ENCODE results near the gene SPN. TPM values are rescaled to one million over a fixed set of nuclear protein-coding genes. Genes with fewer than 3 reads are reported as not detected.
"Not testable (repeated sequence)": the region's sequence is repeated elsewhere in the genome, so short reads cannot be mapped to it uniquely, and the experiment has no call there.

SPN gene
- total and polyA plus RNA-seq, 9 of the 15 experiments (the other 6 are each of a cell fraction or from before 2014, with no cell fraction given): 24.3 to 225 (median 79.4) TPM

- H3K27me3 ChIP-seq (ENCODE audit: control insufficient read depth in 2 of 2, insufficient read depth in 2 of 2, low read length in 2 of 2); in situ Hi-C loops (cut with MboI); H3K79me2 ChIP-seq (ENCODE audit: control insufficient read depth, insufficient read depth, low read length); H3K36me3 ChIP-seq (ENCODE audit: control insufficient read depth, insufficient read depth, low read length); intact Hi-C loops (cut with micrococcal nuclease); H3K9ac ChIP-seq (ENCODE audit: insufficient read depth in 1 of 2, low read depth in 2 of 2, low read length in 2 of 2); CTCF ChIA-PET (ENCODE audit: low intra/inter-chr PET ratio); H3K9me1 ChIP-seq (ENCODE audit: control insufficient read depth, insufficient read depth, low read length); H3K4me2 ChIP-seq (ENCODE audit: insufficient read depth, low read length); H3K27ac ChIP-seq (ENCODE audit: extremely low read depth, low read depth, low read length); H3K9me3 ChIP-seq (replicated peaks; ENCODE audit: control insufficient read depth, insufficient read depth, low read depth, low read length); H4K20me1 ChIP-seq (replicated peaks; ENCODE audit: control insufficient read depth, insufficient read depth, low read length); DNase-seq (ENCODE audit: extremely low read depth in 1 of 4, low spot score in 3 of 4); H3K4me1 ChIP-seq (replicated peaks in 1 of 2; ENCODE audit: control insufficient read depth in 2 of 2, insufficient read depth in 2 of 2, low read length in 2 of 2); POLR2A ChIA-PET; H3K4me3 ChIP-seq; H2AFZ ChIP-seq (ENCODE audit: low read depth, low read length); BruUV-seq (replicated peaks): not testable (repeated sequence)
- 0 out of 4 replicates have a peak, but pooled peaks of 1 of the 2 experiments have one; percentile 15 for TF ChIP-seq NRF1 (conservative IDR thresholded peaks at IDR 0.05 in 1 of 2, IDR thresholded peaks at IDR 0.05 in 1 of 2)
- ATAC-seq: peak; percentile 94
- no CpG with 5 or more reads among the region's 5 CpGs for WGBS (ENCODE audit: insufficient coverage, low coverage, missing lambda C conversion rate)
- FAIRE-seq: peak; percentile 55
Observed at GRCh38 chr16:29636368-29636767, 26.7 kb upstream of the SPN start.

GRCh38 chr16:29638751-29639150 lies 24.3 kb upstream of the SPN start:
- FAIRE-seq; BruUV-seq (replicated peaks); in situ Hi-C loops (cut with MboI): not testable (repeated sequence)

More at GRCh38 chr16:29638751-29639150, 24.3 kb upstream of the SPN start:
- POLR2A ChIA-PET; H3K9me3 ChIP-seq (replicated peaks; ENCODE audit: control insufficient read depth, insufficient read depth, low read depth, low read length); DNase-seq (ENCODE audit: extremely low read depth in 1 of 4, low spot score in 3 of 4); H3K27me3 ChIP-seq (ENCODE audit: control insufficient read depth in 2 of 2, insufficient read depth in 2 of 2, low read length in 2 of 2); H3K36me3 ChIP-seq (ENCODE audit: control insufficient read depth, insufficient read depth, low read length); H3K27ac ChIP-seq (ENCODE audit: extremely low read depth, low read depth, low read length); H3K4me2 ChIP-seq (ENCODE audit: insufficient read depth, low read length); intact Hi-C loops (cut with micrococcal nuclease); H3K9me1 ChIP-seq (ENCODE audit: control insufficient read depth, insufficient read depth, low read length); H3K9ac ChIP-seq (ENCODE audit: insufficient read depth in 1 of 2, low read depth in 2 of 2, low read length in 2 of 2); H3K79me2 ChIP-seq (ENCODE audit: control insufficient read depth, insufficient read depth, low read length); H3K4me3 ChIP-seq; H2AFZ ChIP-seq (ENCODE audit: low read depth, low read length); H4K20me1 ChIP-seq (replicated peaks; ENCODE audit: control insufficient read depth, insufficient read depth, low read length); CTCF ChIA-PET (ENCODE audit: low intra/inter-chr PET ratio); ATAC-seq; TF ChIP-seq ATF3 (CRISPR knock-in tag; conservative IDR thresholded peaks at IDR 0.05); CEBPG (tag; conservative IDR thresholded peaks at IDR 0.05 in 1 of 2, IDR thresholded peaks at IDR 0.05 in 1 of 2): not testable (repeated sequence)
- H3K4me1 ChIP-seq (replicated peaks in 1 of 2; ENCODE audit: control insufficient read depth in 2 of 2, insufficient read depth in 2 of 2, low read length in 2 of 2): peaks cover 12 to 19% of the 10 kb centered on the region in 2 experiments
- peak; percentile 23; the same call in 1 of the 2 replicates for TF ChIP-seq ATF3 (IDR thresholded peaks at IDR 0.05)
- TF ChIP-seq CEBPG (CRISPR knock-in tag; IDR thresholded peaks at IDR 0.05): 0 out of 2 replicates have a peak, but pooled peaks have one; percentile 35
- TF ChIP-seq ZNF121 (CRISPR knock-in tag; conservative IDR thresholded peaks at IDR 0.05): peak; percentile 64
- WGBS (ENCODE audit: insufficient coverage, low coverage, missing lambda C conversion rate): 87% methylated on average over 6 of the region's 8 CpGs
